Esophagus mucosa (tissue), 1 donor: ENCODE results near the gene TMPRSS11B. TPM values are rescaled to one million over a fixed set of nuclear protein-coding genes. Genes with fewer than 3 reads are reported as not detected.
"Not testable (repeated sequence)": the region's sequence is repeated elsewhere in the genome, so short reads cannot be mapped to it uniquely, and the experiment has no call there.

ENCODE experiments used
- ATAC-seq: fragments of 200-7000 bp; cut with Tn5 transposase; one replicate; pipeline ENCODE4 v1.9.1; 2020
- total RNA-seq: library from RNA; stranded (reverse); gene quantifications from one replicate; pipeline ENCODE4 v1.2.4, GENCODE V29; 2023
- donor health status: DM: yes; HTN: yes; CAD: no.

Gene TMPRSS11B
- total RNA-seq, 1 donor from 2014 or later, result 36.9 TPM

DNA sequence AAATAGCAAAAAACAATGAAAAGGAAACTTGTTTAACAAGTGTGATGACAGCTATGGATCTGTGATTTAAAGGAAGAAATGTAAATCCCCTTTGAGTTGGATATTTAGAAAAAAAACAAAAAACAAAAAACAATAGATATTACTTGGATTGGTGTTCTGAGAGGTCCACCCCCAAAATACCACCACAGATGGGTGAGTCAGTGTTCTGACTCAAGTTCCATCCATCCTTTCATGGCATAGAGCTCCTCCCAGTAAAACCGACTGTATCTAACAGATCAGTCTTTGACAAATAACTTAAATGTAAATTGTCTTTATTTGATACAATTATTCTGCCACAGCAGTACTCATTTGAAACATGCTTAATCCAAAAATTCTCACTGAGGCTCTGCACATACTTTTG, 27.4 kb downstream of the TMPRSS11B start:
- peak; percentile 85 for ATAC-seq

DNA sequence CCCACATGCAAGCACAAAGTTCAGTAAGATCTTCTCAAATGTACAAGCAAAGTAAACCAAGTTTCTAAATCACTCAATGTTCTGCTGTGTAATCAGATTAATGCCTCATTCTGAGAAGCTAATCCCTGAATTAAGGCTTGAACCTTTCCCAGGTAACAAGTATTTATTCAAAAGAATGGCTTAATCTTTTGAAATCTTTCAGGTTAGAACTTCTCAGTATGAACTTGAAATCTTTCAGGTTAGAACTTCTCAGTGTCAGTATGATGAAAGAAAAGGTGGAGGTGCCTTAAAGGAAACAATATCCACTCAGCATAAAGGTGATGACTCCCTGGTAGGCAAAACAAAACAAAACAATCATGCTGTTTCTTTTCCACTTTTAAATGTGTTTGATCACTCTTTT, 29.0 kb downstream of the TMPRSS11B start:
- peak; percentile 87 for ATAC-seq

DNA sequence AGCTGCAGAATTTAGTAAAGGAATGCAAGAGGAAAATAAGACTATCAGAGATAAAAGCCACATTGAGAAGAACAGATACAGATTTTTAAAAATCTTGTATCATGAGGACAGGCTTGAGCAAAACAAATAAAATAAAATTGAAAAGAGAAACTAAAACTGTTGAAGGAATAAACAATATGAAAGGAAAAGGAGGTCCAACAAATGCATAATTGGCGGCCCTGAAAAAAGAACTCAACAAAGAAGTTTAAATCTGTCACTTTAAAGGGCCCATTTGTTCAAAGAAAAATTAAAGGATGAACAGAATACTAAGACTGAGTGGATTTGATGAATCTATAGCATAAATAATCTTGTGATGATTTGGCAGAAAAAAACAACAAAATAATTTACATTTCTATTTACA, 36.5 kb downstream of the TMPRSS11B start:
- ATAC-seq, result no peak

DNA sequence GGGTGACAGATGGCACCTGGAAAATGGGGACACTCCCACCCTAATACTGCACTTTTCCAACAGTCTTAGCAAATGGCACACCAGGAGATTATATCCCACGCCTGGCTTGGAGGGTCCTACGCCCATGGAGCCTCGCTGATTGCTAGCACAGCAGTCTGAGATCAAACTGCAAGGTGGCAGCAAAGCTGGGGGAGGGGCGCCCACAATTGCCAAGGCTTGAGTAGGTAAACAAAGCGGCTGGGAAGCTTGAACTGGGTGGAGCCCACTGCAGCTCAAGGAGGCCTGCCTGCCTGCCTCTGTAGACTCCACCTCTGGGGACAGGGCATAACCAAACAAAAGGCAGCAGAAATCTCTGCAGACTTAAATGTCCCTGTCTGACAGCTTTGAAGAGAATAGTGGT, 51.2 kb downstream of the TMPRSS11B start:
- ATAC-seq, result not testable (repeated sequence)

DNA sequence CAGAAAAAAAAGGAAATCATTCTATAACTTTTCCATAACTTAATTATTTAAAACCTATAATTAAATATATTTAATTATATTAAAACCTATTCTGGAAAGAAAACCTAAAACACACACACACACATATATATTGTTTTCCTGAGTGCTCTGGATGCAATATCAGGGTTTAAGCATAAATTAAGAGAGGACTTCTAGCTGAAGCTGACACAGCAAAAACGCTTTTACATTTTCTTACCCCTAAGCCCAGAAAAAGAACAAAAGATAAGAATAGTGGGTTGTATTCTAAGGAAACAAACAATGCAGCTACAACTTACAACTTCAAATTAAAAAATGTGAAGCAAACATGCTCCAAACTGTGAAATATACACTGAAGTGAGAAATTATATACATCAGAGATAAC, 52.3 kb downstream of the TMPRSS11B start:
- ATAC-seq, result no peak

DNA sequence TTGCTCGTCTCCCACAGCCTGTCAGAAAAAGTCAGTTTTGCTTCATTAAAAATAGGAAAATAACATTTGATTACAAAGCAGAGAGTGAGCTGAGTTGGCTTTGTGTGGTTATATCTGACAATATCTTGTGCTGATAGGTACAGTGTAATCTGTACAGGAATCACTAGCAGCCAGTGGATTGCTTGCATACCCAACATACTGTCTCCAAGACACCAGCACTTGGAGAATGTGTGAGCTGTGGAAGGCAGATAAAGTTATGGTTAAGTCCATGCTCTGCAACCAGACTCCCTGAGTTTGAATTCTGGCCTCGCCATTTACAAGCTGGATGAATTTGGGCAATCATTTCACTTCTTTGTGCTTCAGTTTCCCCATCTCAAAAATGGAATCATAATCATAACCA, 58.3 kb downstream of the TMPRSS11B start:
- no peak for ATAC-seq

DNA sequence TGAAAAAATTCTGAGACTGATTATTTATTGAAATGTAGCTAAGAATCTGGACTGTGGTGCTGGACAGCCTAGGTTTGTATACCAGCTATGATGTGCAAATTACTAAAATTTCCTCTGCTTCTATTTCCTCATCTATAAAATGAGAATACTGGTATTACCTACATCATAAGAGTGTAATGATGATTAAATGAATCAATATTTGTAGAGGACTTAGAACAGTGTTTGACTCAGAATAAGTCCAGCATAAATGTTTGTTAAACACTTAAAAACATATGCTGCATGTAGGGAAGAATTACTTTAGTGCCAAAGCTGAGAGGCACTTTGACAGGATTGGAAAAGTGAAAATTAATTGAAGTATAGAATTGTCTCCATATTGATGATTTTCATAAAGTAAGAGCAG, 60.6 kb downstream of the TMPRSS11B start:
- ATAC-seq, result peak; percentile 27

DNA sequence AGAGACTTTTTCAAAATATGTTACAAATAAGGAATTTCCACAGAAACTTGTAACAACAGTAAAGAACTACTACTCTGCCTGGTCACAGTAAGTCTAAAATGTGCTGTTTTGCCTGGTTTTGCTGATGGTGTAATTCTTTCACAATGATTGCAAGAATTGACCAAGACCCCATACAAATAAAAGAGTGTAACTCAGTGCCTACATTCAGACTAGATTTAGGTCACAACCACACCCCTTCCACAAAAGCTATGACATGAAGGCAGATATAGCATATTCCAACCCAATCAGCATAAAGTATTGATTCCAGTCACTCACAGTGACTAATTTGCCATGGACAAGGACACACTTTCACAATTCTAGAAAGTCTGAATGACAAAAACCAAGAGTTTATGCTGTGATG, 62.1 kb downstream of the TMPRSS11B start:
- ATAC-seq, result no peak

DNA sequence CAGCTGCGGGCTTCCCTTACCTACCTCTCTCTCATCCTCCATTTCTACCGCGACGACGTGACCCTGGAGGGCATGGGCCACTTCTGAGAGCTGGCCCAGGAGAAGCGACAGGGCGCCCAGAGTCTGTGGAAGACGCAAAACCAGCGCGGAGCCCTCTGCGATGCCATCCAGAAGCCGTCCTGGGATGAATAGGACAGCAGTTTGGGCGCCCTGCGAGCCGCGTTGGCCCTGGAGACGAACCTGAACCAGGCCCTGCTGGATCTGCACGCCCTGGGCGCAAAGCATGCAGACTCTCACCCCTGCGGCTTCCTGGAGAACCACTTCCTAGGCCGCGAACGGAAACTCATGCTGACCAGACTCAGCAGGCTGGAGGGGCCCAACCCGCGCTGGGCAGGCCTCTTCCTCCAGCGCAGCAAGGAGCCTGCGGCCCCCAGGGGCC, 63.1 kb downstream of the TMPRSS11B start:
- ATAC-seq, result no peak

DNA sequence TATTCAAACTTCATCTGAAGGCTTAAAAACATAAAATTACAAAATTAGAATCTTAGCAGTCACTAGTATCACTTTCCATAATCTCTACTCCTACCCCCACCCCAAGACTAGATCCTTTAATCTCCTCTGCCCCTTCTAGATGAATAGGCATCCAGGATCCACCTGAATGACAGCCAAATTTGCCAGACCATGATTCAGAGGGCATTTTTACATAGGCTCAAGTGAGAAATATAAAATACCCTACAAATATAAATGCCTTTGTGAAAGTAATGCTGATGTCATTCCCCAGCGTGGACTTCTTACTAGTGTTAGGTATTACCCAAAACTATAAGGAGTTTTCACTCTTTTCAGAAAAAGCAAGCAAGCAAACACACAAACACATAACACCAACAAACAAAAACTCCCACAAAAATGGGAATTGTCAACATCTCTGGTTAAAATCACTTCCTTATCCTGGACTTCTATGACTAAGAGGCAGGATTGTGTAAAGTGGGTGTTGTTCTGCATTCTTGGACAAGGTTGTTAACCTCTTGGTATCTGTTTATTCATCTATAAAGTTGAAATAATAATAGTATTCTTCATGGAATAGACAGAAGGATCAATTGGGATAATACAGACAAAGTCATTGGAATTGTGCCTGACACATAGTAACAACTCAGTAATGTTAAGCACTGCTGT, 64.5 kb downstream of the TMPRSS11B start:
- peak; percentile 84 for ATAC-seq

DNA sequence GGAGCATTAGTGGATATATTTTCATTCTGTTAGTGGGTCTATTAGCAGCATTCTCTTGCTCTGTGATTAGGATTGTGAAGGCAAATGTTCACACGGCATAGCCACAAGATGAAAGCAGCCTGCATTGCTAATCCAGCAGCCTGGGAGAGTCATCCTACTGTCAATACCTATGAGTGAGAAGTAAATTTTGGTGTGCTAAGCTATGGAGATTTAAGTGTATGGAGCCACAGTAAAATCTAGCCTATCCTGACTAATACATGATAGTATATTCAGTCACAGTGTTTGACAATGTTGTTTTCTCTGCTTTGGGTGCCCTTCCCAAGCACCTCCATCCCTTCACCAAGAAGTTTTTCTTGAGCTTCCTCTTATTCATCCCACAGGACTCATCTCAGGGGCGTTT, 68.6 kb downstream of the TMPRSS11B start:
- peak; percentile 83 for ATAC-seq

Other genes with a start within 250 kb of the TMPRSS11B start
- gene TMPRSS11F, start 115.8 kb downstream of the TMPRSS11B start, total RNA-seq, result 12.4 TPM
- gene YTHDC1, start 104.4 kb upstream of the TMPRSS11B start, total RNA-seq, result 52.6 TPM
- gene TMPRSS11E, start 201.8 kb upstream of the TMPRSS11B start, total RNA-seq, result 120 TPM